Muscle of leg (tissue), 11 donors: Measurements from ENCODE around the gene ZNF2. TPM values are rescaled to one million over a fixed set of nuclear protein-coding genes. Genes with fewer than 3 reads are reported as not detected.

Source experiments
- DNase-seq: peaks from one replicate; pipeline ENCODE4 v3.0.0; 2013
- H3K27ac ChIP-seq: one replicate; pipeline ENCODE4 v1.5.1; 2013; ENCODE audit warnings: mild to moderate bottlenecking, low read length, control low read depth
- H3K27me3 ChIP-seq: one replicate; pipeline ENCODE4 v1.6.1; 2013; ENCODE audit warnings: low read length; ENCODE audit not compliant: control insufficient read depth, insufficient read depth
- H3K36me3 ChIP-seq: one replicate; pipeline ENCODE4 v1.6.1; 2013; ENCODE audit warnings: low read length; ENCODE audit not compliant: control insufficient read depth, insufficient read depth
- H3K4me1 ChIP-seq: one replicate; pipeline ENCODE4 v1.6.1; 2013; ENCODE audit warnings: low read length; ENCODE audit not compliant: control insufficient read depth, insufficient read depth
- H3K4me3 ChIP-seq: one replicate; pipeline ENCODE4 v1.5.1; 2013; ENCODE audit warnings: low read length, control low read depth
- H3K9me3 ChIP-seq: replicated peaks from 2 replicates; pipeline ENCODE4 v1.6.1; 2013; ENCODE audit warnings: low read depth, low read length; ENCODE audit not compliant: control insufficient read depth
- WGBS: methylation state at CpG from one replicate; pipeline ENCODE4 v1.1.5; 2013; ENCODE audit warnings: missing lambda C conversion rate; ENCODE audit not compliant: insufficient coverage; 5-methylcytosine and 5-hydroxymethylcytosine counted together
- polyA plus RNA-seq, 8 donors: library from polyadenylated mRNA; unstranded; fragments of 120-200 nt; gene quantifications; one replicate each; pipeline versions ENCODE4 v1.2.1 to v1.2.3, GENCODE V29; 2013; ENCODE audit warnings: inconsistent platforms in 1 of 8, low replicate concordance in 1 of 8; ENCODE audit not compliant: insufficient read length in 8 of 8, insufficient read depth in 1 of 8
- total RNA-seq: library from RNA; stranded (reverse); fragments of 120-200 nt; gene quantifications from one replicate; pipeline ENCODE4 v1.2.4, GENCODE V29; 2013

Gene ZNF2
- total and polyA plus RNA-seq, 9 donors: 4.1 to 8.2 (median 5.6) TPM

DNA sequence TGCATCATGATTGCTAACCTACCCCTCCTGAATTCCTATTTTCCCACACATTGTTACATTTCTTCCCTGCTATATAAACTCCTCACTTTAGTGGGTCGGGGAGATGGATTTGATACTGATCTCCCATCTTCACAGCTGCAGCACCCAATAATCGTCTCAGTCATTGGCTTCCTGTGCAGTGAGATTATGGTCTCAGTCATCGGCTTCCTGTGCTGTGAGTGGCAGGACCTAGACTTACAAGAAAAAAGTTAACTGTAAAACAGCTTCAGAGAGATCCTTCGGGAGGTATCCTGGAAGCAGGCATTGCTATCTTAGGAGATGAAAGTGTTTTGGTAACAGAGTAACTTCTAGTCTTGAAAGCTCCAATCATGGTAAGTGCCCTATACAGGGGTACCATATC, 38.3 kb downstream of the ZNF2 start:
- Histone ChIP-seq H3K27me3 (peaks cover 7% of the 10 kb centered on the region), H3K36me3 (peaks cover 3% of the 10 kb centered on the region), H3K4me1 (peaks cover 3% of the 10 kb centered on the region), H3K4me3 (no peak overlapping the region), H3K9me3 (no peaks in the 10 kb centered on the region), H3K27ac (no peak overlapping the region)
- 83% methylated on average over 1 of the region's 4 CpGs for WGBS
- no peak for DNase-seq

GRCh38 chr2:95204396-95204795, 38.8 kb downstream of the ZNF2 start:
- Histone ChIP-seq H3K27me3 (peaks cover 4% of the 10 kb centered on the region), H3K9me3 (no peaks in the 10 kb centered on the region), H3K36me3 (peaks cover 5% of the 10 kb centered on the region), H3K4me3 (no peak overlapping the region), H3K27ac (no peak overlapping the region), H3K4me1 (peaks cover 3% of the 10 kb centered on the region)
- no peak for DNase-seq
- no CpG with 5 or more reads among the region's 2 CpGs for WGBS

GRCh38 chr2:95206096-95206495, 40.5 kb downstream of the ZNF2 start:
- Histone ChIP-seq H3K27ac (no peak overlapping the region), H3K4me3 (no peak overlapping the region), H3K36me3 (peaks cover 11% of the 10 kb centered on the region), H3K4me1 (peaks cover 3% of the 10 kb centered on the region), H3K27me3 (no peaks in the 10 kb centered on the region), H3K9me3 (no peaks in the 10 kb centered on the region)
- DNase-seq: no peak
- 37% methylated on average over 2 of the region's 10 CpGs for WGBS

DNA sequence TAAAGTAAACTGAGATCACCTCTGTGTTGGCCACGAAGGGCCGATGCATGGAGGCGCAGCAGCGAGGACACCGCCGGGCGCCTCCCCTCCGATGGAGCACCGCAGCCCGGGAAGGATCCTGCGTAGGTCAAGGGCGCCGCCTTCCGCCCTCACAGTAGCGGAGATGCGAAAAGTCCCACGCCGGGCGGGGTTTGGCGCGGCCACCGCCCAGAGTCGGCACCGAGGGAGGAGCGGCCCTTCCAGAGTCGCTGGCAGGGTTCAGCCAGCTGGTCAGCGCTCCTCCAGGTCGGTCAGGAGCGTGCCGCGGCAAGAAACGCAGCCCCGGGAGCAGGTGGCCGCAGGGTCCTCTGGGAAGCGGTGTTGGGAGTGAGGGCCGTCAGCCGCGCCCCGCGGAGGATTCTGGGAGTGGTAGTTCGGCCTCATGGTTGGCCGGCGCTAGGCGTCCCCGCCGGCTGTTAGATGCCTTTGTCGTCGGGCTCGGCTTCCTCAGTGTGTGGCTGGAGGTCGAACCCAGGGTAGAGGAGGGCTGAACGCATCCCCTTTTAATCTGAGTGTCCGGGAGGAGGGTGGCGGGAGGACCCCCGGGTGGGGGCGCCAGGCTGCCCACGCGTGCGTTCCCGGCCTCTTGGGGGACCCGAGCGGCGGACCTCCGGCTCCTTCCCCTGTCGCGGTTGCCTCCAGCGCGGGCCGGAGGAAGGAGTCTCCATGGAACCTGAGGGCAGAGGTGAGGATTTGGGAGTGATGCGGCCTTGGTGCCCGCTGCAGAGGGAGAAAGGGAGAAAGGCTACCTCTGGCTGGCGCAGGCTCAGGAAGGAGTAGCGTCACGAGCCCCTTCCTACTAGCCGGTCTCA, 41.7 kb downstream of the ZNF2 start, which contains the start of gene ZNF892:
TSS of gene ZNF892 (plus strand) at position 411 of the 851 bp plus-strand sequence. CDS start at position 706, 295 bp downstream.
- Histone ChIP-seq H3K9me3 (peaks cover 12% of the 10 kb centered on the region), H3K27me3 (no peaks in the 10 kb centered on the region), H3K36me3 (peaks cover 22% of the 10 kb centered on the region), H3K4me1 (peaks cover 3% of the 10 kb centered on the region), H3K4me3 (peak within 1 kb of the TSS; percentile 83), H3K27ac (peak within 1 kb of the TSS; percentile 85)
- peak; percentile 95 for DNase-seq
- WGBS: under 1% methylated on average over 62 of the region's 74 CpGs

DNA sequence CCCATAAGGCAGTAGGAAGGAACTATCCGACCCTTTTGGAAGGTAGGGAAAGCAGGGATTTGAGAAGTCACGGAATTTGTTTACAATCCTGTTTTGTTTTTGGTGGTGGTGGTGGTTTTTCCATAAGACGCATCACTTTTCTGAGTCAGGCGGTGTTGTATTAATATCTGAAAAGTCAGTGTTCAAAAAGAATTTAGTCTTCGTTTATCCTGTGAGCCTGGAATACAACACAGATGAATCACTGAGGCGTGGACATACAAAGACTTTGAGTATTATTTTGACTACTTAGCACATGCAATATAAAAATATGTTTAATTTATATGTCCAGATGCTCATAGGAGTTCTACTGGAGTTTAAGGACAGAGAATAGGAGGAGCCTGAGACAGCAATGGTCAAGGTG, 42.5 kb downstream of the ZNF2 start:
- Histone ChIP-seq H3K4me3 (peak overlapping the region; percentile 83), H3K27me3 (no peaks in the 10 kb centered on the region), H3K9me3 (peaks cover 19% of the 10 kb centered on the region), H3K36me3 (peaks cover 27% of the 10 kb centered on the region), H3K4me1 (peaks cover 3% of the 10 kb centered on the region), H3K27ac (no peak overlapping the region)
- DNase-seq: no peak
- WGBS: 30% methylated on average over 2 of the region's 6 CpGs

DNA sequence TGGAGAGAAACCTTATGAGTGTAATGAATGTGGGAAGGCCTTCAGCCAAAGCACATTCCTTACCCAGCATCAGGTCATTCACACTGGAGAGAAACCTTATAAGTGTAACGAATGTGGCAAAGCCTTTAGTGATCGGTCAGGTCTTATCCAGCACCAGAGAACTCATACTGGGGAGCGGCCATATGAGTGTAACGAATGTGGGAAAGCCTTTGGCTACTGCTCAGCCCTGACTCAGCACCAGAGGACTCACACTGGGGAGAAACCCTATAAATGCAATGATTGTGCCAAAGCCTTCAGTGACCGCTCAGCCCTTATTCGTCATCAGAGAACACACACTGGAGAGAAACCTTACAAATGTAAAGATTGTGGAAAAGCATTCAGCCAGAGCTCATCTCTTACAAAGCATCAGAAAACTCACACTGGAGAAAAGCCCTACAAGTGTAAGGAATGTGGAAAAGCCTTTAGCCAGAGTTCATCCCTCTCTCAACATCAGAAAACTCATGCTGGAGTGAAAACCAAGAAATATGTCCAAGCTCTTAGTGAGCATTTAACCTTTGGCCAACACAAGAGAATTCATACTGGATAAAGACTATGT, 49.5 kb downstream of the ZNF2 start:
- no CpG with 5 or more reads among the region's 6 CpGs for WGBS
- Histone ChIP-seq H3K9me3 (peaks cover 77% of the 10 kb centered on the region), H3K27me3 (no peaks in the 10 kb centered on the region), H3K36me3 (peaks cover 51% of the 10 kb centered on the region), H3K27ac (no peak overlapping the region), H3K4me1 (no peaks in the 10 kb centered on the region), H3K4me3 (no peak overlapping the region)
- no peak for DNase-seq

- H3K9me3 ChIP-seq: peaks cover 52% of the 10 kb centered on the region
- 100% methylated on average over 2 of the region's 3 CpGs for WGBS
- no peak overlapping the region for H3K4me3 ChIP-seq
- peaks cover 13% of the 10 kb centered on the region for H3K36me3 ChIP-seq
- no peak overlapping the region for H3K27ac ChIP-seq
- DNase-seq: no peak
- no peaks in the 10 kb centered on the region for H3K4me1 ChIP-seq
- H3K27me3 ChIP-seq: no peaks in the 10 kb centered on the region
Observed at GRCh38 chr2:95220449-95220848, 54.8 kb downstream of the ZNF2 start.

- Histone ChIP-seq H3K4me1 (no peaks in the 10 kb centered on the region), H3K36me3 (no peaks in the 10 kb centered on the region), H3K9me3 (peaks cover 11% of the 10 kb centered on the region), H3K27me3 (no peaks in the 10 kb centered on the region), H3K27ac (no peak overlapping the region), H3K4me3 (no peak overlapping the region)
- DNase-seq: no peak
Observed at GRCh38 chr2:95225658-95226057, 60.0 kb downstream of the ZNF2 start.

DNA sequence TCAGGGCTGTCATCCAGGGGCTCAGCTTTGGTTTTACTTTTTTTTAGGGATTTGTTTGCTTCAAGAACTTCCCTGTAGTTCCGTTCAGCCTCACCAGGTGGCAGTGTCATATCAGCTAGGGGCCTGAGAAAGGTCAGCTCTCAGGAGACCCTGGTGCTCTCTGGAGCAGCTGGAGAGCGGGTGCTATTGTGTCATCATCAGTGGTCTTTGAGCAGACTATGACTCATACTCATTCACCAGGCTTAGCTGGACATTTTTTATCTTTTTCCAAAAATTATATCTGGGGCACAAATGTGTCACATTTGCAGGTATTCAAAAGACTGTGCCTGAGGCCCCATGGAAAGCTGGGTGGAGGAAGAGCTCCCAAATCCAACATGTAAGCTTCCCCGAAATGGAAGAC, 66.1 kb downstream of the ZNF2 start:
- H3K27me3 ChIP-seq: no peaks in the 10 kb centered on the region
- H3K36me3 ChIP-seq: no peaks in the 10 kb centered on the region
- WGBS: 20% methylated on average over 1 of the region's 3 CpGs
- peak; percentile 43 for DNase-seq
- no peak overlapping the region for H3K27ac ChIP-seq
- no peak overlapping the region for H3K4me3 ChIP-seq
- H3K9me3 ChIP-seq: no peaks in the 10 kb centered on the region
- H3K4me1 ChIP-seq: peaks cover 2% of the 10 kb centered on the region

DNA sequence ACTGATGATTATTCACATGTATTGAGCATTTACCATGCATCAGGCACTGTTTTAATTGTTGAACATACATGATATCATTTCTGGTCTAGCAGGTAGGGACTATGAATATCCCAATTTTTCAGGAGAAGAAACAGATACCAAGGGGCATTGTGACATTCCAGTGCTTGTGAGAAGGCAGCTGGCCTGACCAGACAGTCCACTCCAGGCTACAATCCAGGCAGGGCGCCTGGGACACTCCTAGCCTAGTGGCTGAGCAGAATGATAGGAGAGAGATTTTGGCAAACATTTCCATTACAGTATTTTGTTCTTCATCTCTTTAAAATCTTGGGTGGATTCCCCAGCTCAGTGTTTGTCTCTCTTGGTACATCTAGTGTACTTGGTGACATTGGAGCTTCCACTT, 66.6 kb downstream of the ZNF2 start:
- no peaks in the 10 kb centered on the region for H3K36me3 ChIP-seq
- no peak overlapping the region for H3K4me3 ChIP-seq
- no peaks in the 10 kb centered on the region for H3K27me3 ChIP-seq
- no peak for DNase-seq
- H3K27ac ChIP-seq: no peak overlapping the region
- WGBS: no CpG with 5 or more reads among the region's 1 CpG
- H3K4me1 ChIP-seq: peaks cover 2% of the 10 kb centered on the region
- no peaks in the 10 kb centered on the region for H3K9me3 ChIP-seq
